ENCODE results near the gene DIRAS3. TPM values are rescaled to one million over a fixed set of nuclear protein-coding genes. Genes with fewer than 3 reads are reported as not detected.

Gene DIRAS3
- polyA plus RNA-seq, 4 donors, result 1.3 to 2.2 (median 1.7) TPM

Other genes starting within 250 kb of the DIRAS3 start
- gene GNG12, start 217.2 kb downstream of the DIRAS3 start, polyA plus RNA-seq, result 100 to 1,000 TPM in 3 of 4 donors, 10 to 100 TPM in 1; 52.8 to 162 (median 126) TPM
- 10 to 100 TPM in 2 of 4 donors, 1 to 10 TPM in 2; 2.2 to 58.0 (median 22.5) TPM for gene WLS, start 181.9 kb upstream of the DIRAS3 start, polyA plus RNA-seq